NCI-H2107 treated with DMSO at 0.1 percent for 48 hours (cell line): Measurements from ENCODE around the gene ZNF408.
A peak's percentile ranks its signal among the peaks of the same experiment; 100 is the strongest.
"Not testable (repeated sequence)": the region's sequence is repeated elsewhere in the genome, so short reads cannot be mapped to it uniquely, and the experiment has no call there.

Source experiments
- DNase-seq: peaks from one replicate; lab custom pipeline; 2025; ENCODE audit not compliant: unreplicated experiment; lab: John Stamatoyannopoulos, UW

The ZNF408 gene

GRCh38 chr11:46700241-46701077 lies at the start of gene ZNF408, which contains the start of gene ARHGAP1:
Gene ZNF408 (plus strand): TSS chr11:46701031. CDS start chr11:46701048, 17 bp downstream.
Gene ARHGAP1 (minus strand): TSS chr11:46700619. CDS start chr11:46696107, 4,512 bp downstream.
- DNase-seq: peak; percentile 95

- no peak for DNase-seq
Observed at GRCh38 chr11:46655631-46656030, 45.2 kb upstream of the ZNF408 start.

- no peak for DNase-seq
Observed at GRCh38 chr11:46657186-46657585, 43.6 kb upstream of the ZNF408 start.

GRCh38 chr11:46658259-46658658 lies 42.6 kb upstream of the ZNF408 start:
- no peak for DNase-seq

- no peak for DNase-seq
Observed at GRCh38 chr11:46659908-46660307, 40.9 kb upstream of the ZNF408 start.

GRCh38 chr11:46661836-46662235 lies 39.0 kb upstream of the ZNF408 start:
- no peak for DNase-seq

- no peak for DNase-seq
Observed at GRCh38 chr11:46662366-46662765, 38.5 kb upstream of the ZNF408 start.

- DNase-seq: no peak
Observed at GRCh38 chr11:46663277-46663940, 37.4 kb upstream of the ZNF408 start.

- DNase-seq: no peak
Observed at GRCh38 chr11:46664612-46665011, 36.2 kb upstream of the ZNF408 start.

- no peak for DNase-seq
Observed at GRCh38 chr11:46665356-46665755, 35.5 kb upstream of the ZNF408 start.

- no peak for DNase-seq
Observed at GRCh38 chr11:46666516-46666915, 34.3 kb upstream of the ZNF408 start.

GRCh38 chr11:46667043-46667481 lies 33.8 kb upstream of the ZNF408 start:
- DNase-seq: no peak

GRCh38 chr11:46668480-46669085 lies 32.2 kb upstream of the ZNF408 start:
- no peak for DNase-seq

GRCh38 chr11:46669711-46670139 lies 31.1 kb upstream of the ZNF408 start:
- DNase-seq: no peak

GRCh38 chr11:46670521-46670920 lies 30.3 kb upstream of the ZNF408 start:
- DNase-seq: not testable (repeated sequence)

- DNase-seq: no peak
Observed at GRCh38 chr11:46671958-46672315, 28.9 kb upstream of the ZNF408 start.

GRCh38 chr11:46672381-46672839 lies 28.4 kb upstream of the ZNF408 start:
- DNase-seq: no peak

- no peak for DNase-seq
Observed at GRCh38 chr11:46673713-46674462, 26.9 kb upstream of the ZNF408 start.

- DNase-seq: no peak
Observed at GRCh38 chr11:46674463-46675287, 26.2 kb upstream of the ZNF408 start.

GRCh38 chr11:46675288-46675851 lies 25.5 kb upstream of the ZNF408 start:
- DNase-seq: no peak
